ENCODE data around the gene RNF152.

- TF ChIP-seq CTCF (IDR thresholded peaks at IDR 0.05) (no peak), POLR2A (IDR thresholded peaks at IDR 0.05) (no peak)
These were observed 36.1 kb downstream of the RNF152 start for GRCh38 chr18:61856678-61857077.

All from esophagus squamous epithelium (tissue), 4 donors.